ENCODE results near the gene ZNF324. TPM values are rescaled to one million over a fixed set of nuclear protein-coding genes. Genes with fewer than 3 reads are reported as not detected.

Gene ZNF324
- total RNA-seq, 3 donors from 2014 or later (not counting 1 experiment from before 2014, with no cell fraction given), result 21.3 to 23.7 (median 23.3) TPM

- Mint-ChIP-seq H3K4me3 (peak overlapping the region; percentile 93), H3K4me1 (peaks cover 8 to 18% of the 10 kb centered on the region in 2 donors), H3K36me3 (no peaks in the 10 kb centered on the region), H3K27me3 (ENCODE audit: low read depth in 2 of 2) (no peaks in the 10 kb centered on the region), H3K27ac (peak overlapping the region; percentile 94 to 99), H3K9me3 (no peaks in the 10 kb centered on the region)
- Histone ChIP-seq H3K4me1 (ENCODE audit: control insufficient read depth, insufficient read depth, low read length) (peaks cover 21% of the 10 kb centered on the region), H3K9me3 (ENCODE audit: control insufficient read depth, insufficient read depth, low read length) (no peaks in the 10 kb centered on the region), H3K36me3 (ENCODE audit: control insufficient read depth, insufficient read depth, low read length) (peaks cover 15% of the 10 kb centered on the region), H3K27ac (ENCODE audit: low read length) (peak overlapping the region; percentile 90), H3K4me3 (ENCODE audit: low read length) (peak overlapping the region; percentile 59), H3K27me3 (ENCODE audit: control insufficient read depth, insufficient read depth, low read length) (no peaks in the 10 kb centered on the region)
- 27% methylated on average over 26 of the region's 27 CpGs for WGBS (ENCODE audit: insufficient coverage)
- ATAC-seq (peak; percentile 6 to 16 (median 15)), DNase-seq (no peak)
- TF ChIP-seq CTCF (IDR thresholded peaks at IDR 0.05), result no peak
- intact Hi-C loops (cut with micrococcal nuclease), result loop anchor here (1.0 to 2.0 kb wide), 2 partner anchors 34 to 98 kb away; partner anchors contain the start of genes MZF1 and ZNF132
Measured at GRCh38 chr19:58474997-58475713, 8.3 kb downstream of the ZNF324 start.

GRCh38 chr19:58475714-58476497 is 9.0 kb downstream of the ZNF324 start, which contains the start of gene ZNF446:
ZNF446 (plus strand) TSS chr19:58476352; CDS start chr19:58477219, 867 bp downstream.
- H3K4me1 ChIP-seq (ENCODE audit: control insufficient read depth, insufficient read depth, low read length), result peaks cover 21% of the 10 kb centered on the region
- DNase-seq, result peak; percentile 93 to 99
- intact Hi-C loops (cut with micrococcal nuclease), result loop anchor here (1.0 to 2.0 kb wide), 5 partner anchors 9 to 97 kb away; partner anchors contain the start of genes MZF1, ZNF132 and ZNF324
- peak within 1 kb of the TSS; percentile 90 for H3K27ac ChIP-seq (ENCODE audit: low read length)
- under 1% methylated on average over 64 of the region's 64 CpGs for WGBS (ENCODE audit: insufficient coverage)
- peak within 1 kb of the TSS; percentile 94 to 99 for H3K27ac Mint-ChIP-seq
- H3K36me3 ChIP-seq (ENCODE audit: control insufficient read depth, insufficient read depth, low read length), result peaks cover 17% of the 10 kb centered on the region
- peak within 1 kb of the TSS; percentile 59 for H3K4me3 ChIP-seq (ENCODE audit: low read length)
- peaks cover 8 to 18% of the 10 kb centered on the region in 2 donors for H3K4me1 Mint-ChIP-seq
- TF ChIP-seq CTCF (IDR thresholded peaks at IDR 0.05), result no peak
- peak within 1 kb of the TSS; percentile 93 for H3K4me3 Mint-ChIP-seq
- no peaks in the 10 kb centered on the region for H3K9me3 Mint-ChIP-seq
- no peaks in the 10 kb centered on the region for H3K27me3 ChIP-seq (ENCODE audit: control insufficient read depth, insufficient read depth, low read length)
- peak; percentile 84 to 93 (median 88) for ATAC-seq
- no peaks in the 10 kb centered on the region for H3K36me3 Mint-ChIP-seq
- H3K9me3 ChIP-seq (ENCODE audit: control insufficient read depth, insufficient read depth, low read length), result no peaks in the 10 kb centered on the region
- H3K27me3 Mint-ChIP-seq (ENCODE audit: low read depth in 2 of 2), result no peaks in the 10 kb centered on the region

GRCh38 chr19:58476498-58477015 is 9.7 kb downstream of the ZNF324 start:
- Histone ChIP-seq H3K9me3 (ENCODE audit: control insufficient read depth, insufficient read depth, low read length) (no peaks in the 10 kb centered on the region), H3K27me3 (ENCODE audit: control insufficient read depth, insufficient read depth, low read length) (no peaks in the 10 kb centered on the region), H3K4me1 (ENCODE audit: control insufficient read depth, insufficient read depth, low read length) (peaks cover 21% of the 10 kb centered on the region), H3K4me3 (ENCODE audit: low read length) (peak overlapping the region; percentile 59), H3K36me3 (ENCODE audit: control insufficient read depth, insufficient read depth, low read length) (peaks cover 17% of the 10 kb centered on the region), H3K27ac (ENCODE audit: low read length) (peak overlapping the region; percentile 90)
- ATAC-seq (no peak), DNase-seq (no peak)
- WGBS (ENCODE audit: insufficient coverage), result 5% methylated on average over 27 of the region's 27 CpGs
- Mint-ChIP-seq H3K27ac (peak overlapping the region; percentile 94 to 99), H3K4me1 (peaks cover 8 to 18% of the 10 kb centered on the region in 2 donors), H3K9me3 (no peaks in the 10 kb centered on the region), H3K27me3 (ENCODE audit: low read depth in 2 of 2) (no peaks in the 10 kb centered on the region), H3K36me3 (no peaks in the 10 kb centered on the region), H3K4me3 (peak overlapping the region; percentile 93)
- intact Hi-C loops (cut with micrococcal nuclease), result loop anchor here (1.0 kb wide), 3 partner anchors 9 to 44 kb away; partner anchors contain the start of gene ZNF324
- no peak for TF ChIP-seq CTCF (IDR thresholded peaks at IDR 0.05)
